A549 (cell line): ENCODE results near the gene GGTLC2.

Experiments used
- CHD2 ChIP-seq: fragments of 150-350 bp; IDR thresholded peaks from 2 replicates; pipeline ENCODE4 v1.6.1; 2014; ENCODE audit warnings: low read length; ENCODE audit not compliant: partially characterized antibody
- CTCF ChIP-seq: fragments of >200 bp; sonication (Bioruptor Twin); formaldehyde crosslinking; IDR thresholded peaks from 3 replicates; pipeline ENCODE4 v1.5.1; 2016
- HOXA7 ChIP-seq: fragments of 250-450 bp; sonication (Bioruptor Pico); IDR thresholded peaks from 2 replicates; pipeline ENCODE4 v1.5.0; 2020; ENCODE audit warnings: mild to moderate bottlenecking, moderate library complexity
- RCOR1 ChIP-seq: fragments of 150-350 bp; IDR thresholded peaks from 2 replicates; pipeline ENCODE4 v1.6.1; 2014; ENCODE audit warnings: antibody characterized with exemption, low read length, low read depth

- TF ChIP-seq CTCF: no peak
- TF ChIP-seq HOXA7 (CRISPR knock-in tag): no peak
- TF ChIP-seq CHD2: no peak
- no peak for TF ChIP-seq RCOR1
Measured at GRCh38 chr22:22673099-22673498, 28.7 kb downstream of the GGTLC2 start.
